Measurements from ENCODE around the gene YIPF2. TPM values are rescaled to one million over a fixed set of nuclear protein-coding genes. Genes with fewer than 3 reads are reported as not detected.
"Not testable (repeated sequence)": the region's sequence is repeated elsewhere in the genome, so short reads cannot be mapped to it uniquely, and the experiment has no call there.

The YIPF2 gene
- total RNA-seq, 6 donors from 2014 or later: 18.9 to 56.6 (median 49.5) TPM

GRCh38 chr19:10963865-10964264, 35.4 kb upstream of the YIPF2 start:
- Histone ChIP-seq H3K9me3 (no peaks in the 10 kb centered on the region), H3K27me3 (no peaks in the 10 kb centered on the region), H3K4me1 (peaks cover 21 to 50% (median 41%) of the 10 kb centered on the region in 4 donors), H3K4me3 (no peak overlapping the region), H3K27ac (peak overlapping the region in 3 of 4 donors; percentile 2 to 89 (median 55)), H3K36me3 (no peaks in the 10 kb centered on the region)
- WGBS, 2 donors: 65 to 77% methylated on average over 4 of the region's 4 CpGs
- ATAC-seq (ENCODE audit: low FRiP score in 2 of 2) (no peak), DNase-seq (no peak)
- TF ChIP-seq CTCF (IDR thresholded peaks at IDR 0.05) (no peak), POLR2A (IDR thresholded peaks at IDR 0.05) (no peak), POLR2AphosphoS5 (IDR thresholded peaks at IDR 0.05) (no peak), EP300 (IDR thresholded peaks at IDR 0.05) (no peak)

- H3K9me3 ChIP-seq: no peaks in the 10 kb centered on the region
- TF ChIP-seq POLR2AphosphoS5 (IDR thresholded peaks at IDR 0.05) (no peak), POLR2A (IDR thresholded peaks at IDR 0.05) (no peak), CTCF (IDR thresholded peaks at IDR 0.05) (no peak), EP300 (IDR thresholded peaks at IDR 0.05) (no peak)
- ATAC-seq (ENCODE audit: low FRiP score in 2 of 2): no peak
- WGBS, 2 donors: 82 to 88% methylated on average over 10 of the region's 10 CpGs
- no peak for DNase-seq
- no peaks in the 10 kb centered on the region for H3K27me3 ChIP-seq
- peak overlapping the region in 1 of 4 donors; percentile 96 for H3K4me3 ChIP-seq
- peaks cover 18 to 40% (median 33%) of the 10 kb centered on the region in 4 donors for H3K4me1 ChIP-seq
- peak overlapping the region; percentile 27 to 96 (median 92) for H3K27ac ChIP-seq
- H3K36me3 ChIP-seq: no peaks in the 10 kb centered on the region
These were observed 34.4 kb upstream of the YIPF2 start for GRCh38 chr19:10962863-10963262.

DNA sequence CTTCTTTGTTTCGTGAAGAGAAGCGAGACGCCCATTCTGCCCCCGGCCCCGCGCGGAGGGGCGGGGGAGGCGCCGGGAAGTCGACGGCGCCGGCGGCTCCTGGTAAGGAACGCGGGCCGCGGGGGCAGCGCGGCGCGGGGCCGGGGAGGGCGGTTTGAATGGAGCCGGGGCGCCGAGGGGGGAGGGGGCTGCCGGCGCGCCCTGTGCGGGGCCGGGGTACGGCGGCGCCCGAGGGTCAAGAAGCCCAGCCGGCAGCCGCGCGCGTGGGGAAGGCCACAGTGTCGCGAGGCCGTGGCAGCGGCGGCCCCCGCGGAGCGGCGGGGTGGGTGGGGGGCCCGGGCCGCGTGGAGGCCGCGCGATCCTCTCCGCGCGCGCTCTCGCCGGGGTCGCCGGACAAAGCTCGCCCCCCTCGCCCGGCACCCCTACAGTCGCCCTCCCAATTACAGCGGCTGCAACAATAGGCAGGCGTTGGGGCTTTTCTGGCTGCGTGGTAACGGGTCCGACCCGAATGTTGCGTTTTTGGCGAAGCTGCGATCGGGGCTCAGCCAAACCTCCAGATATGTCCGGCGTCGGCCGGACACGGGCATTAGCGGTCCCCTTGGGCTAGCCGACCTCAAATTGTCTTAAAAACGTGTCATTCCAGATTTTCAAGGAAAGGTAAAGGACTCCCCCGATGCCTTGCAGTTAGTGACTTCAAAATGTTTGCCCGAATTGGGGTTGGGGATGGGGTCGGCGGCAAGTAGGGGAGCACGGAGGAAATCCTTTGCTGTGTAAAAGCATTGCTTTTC, 32.8 kb upstream of the YIPF2 start:
- no peaks in the 10 kb centered on the region for H3K36me3 ChIP-seq
- no peaks in the 10 kb centered on the region for H3K27me3 ChIP-seq
- ATAC-seq (ENCODE audit: low FRiP score in 2 of 2) (peak in 1 of 2 donors; percentile 70), DNase-seq (peak in 1 of 2 donors; percentile 56)
- H3K27ac ChIP-seq: peak overlapping the region; percentile 83 to 96 (median 92)
- WGBS, 2 donors: 0 to 1% methylated on average over 21 to 24 of the region's 92 CpGs
- peak overlapping the region; percentile 56 to 96 (median 90) for H3K4me3 ChIP-seq
- H3K4me1 ChIP-seq: peaks cover 18 to 35% (median 31%) of the 10 kb centered on the region in 4 donors
- TF ChIP-seq POLR2A (IDR thresholded peaks at IDR 0.05): no peak
- TF ChIP-seq EP300 (IDR thresholded peaks at IDR 0.05): no peak
- TF ChIP-seq POLR2AphosphoS5 (IDR thresholded peaks at IDR 0.05): no peak
- no peak for TF ChIP-seq CTCF (IDR thresholded peaks at IDR 0.05)
- no peaks in the 10 kb centered on the region for H3K9me3 ChIP-seq

- Histone ChIP-seq H3K36me3 (no peaks in the 10 kb centered on the region), H3K27me3 (no peaks in the 10 kb centered on the region), H3K9me3 (no peaks in the 10 kb centered on the region), H3K4me1 (peaks cover 18 to 35% (median 31%) of the 10 kb centered on the region in 4 donors), H3K27ac (peak within 1 kb of the TSS; percentile 95 to 96 (median 96)), H3K4me3 (peak within 1 kb of the TSS; percentile 57 to 96 (median 90))
- ATAC-seq (ENCODE audit: low FRiP score in 2 of 2) (peak; percentile 96 to 98), DNase-seq (peak; percentile 97 to 100)
- WGBS, 2 donors: 0 to 2% methylated on average over 11 to 40 of the region's 100 CpGs
- peak; percentile 93 to 98 for TF ChIP-seq POLR2AphosphoS5 (IDR thresholded peaks at IDR 0.05)
- TF ChIP-seq EP300 (IDR thresholded peaks at IDR 0.05): peak in 1 of 4 donors; percentile 12
- TF ChIP-seq CTCF (IDR thresholded peaks at IDR 0.05): peak in 2 of 6 experiments; percentile 5 to 42
- TF ChIP-seq POLR2A (IDR thresholded peaks at IDR 0.05): peak in 3 of 4 donors; percentile 71 to 99 (median 94)
These were observed 32.1 kb upstream of the YIPF2 start, which contains the start of gene SMARCA4 for GRCh38 chr19:10960314-10961072. TSS of gene SMARCA4 (plus strand) at chr19:10961030. CDS start at chr19:10984152, 23,122 bp downstream.

- DNase-seq; ATAC-seq (ENCODE audit: low FRiP score in 2 of 2); H3K27me3 ChIP-seq; H3K36me3 ChIP-seq; H3K9me3 ChIP-seq: not testable (repeated sequence)
- WGBS, 2 donors: 94 to 96% methylated on average over 19 of the region's 19 CpGs
- peak overlapping the region in 3 of 4 donors; percentile 87 to 96 (median 93) for H3K4me3 ChIP-seq
- H3K27ac ChIP-seq: peak overlapping the region in 3 of 4 donors; percentile 95 to 96 (median 96)
- peaks cover 18 to 35% (median 28%) of the 10 kb centered on the region in 4 donors for H3K4me1 ChIP-seq
These were observed 31.0 kb upstream of the YIPF2 start for GRCh38 chr19:10959277-10959968.

Data from upper lobe of left lung (tissue), 6 donors.